Esophagus (tissue), 2 donors: ENCODE data around the gene STXBP5L. TPM values are rescaled to one million over a fixed set of nuclear protein-coding genes. Genes with fewer than 3 reads are reported as not detected.
"Not testable (repeated sequence)": the region's sequence is repeated elsewhere in the genome, so short reads cannot be mapped to it uniquely, and the experiment has no call there.

Experiments used
- H3K27ac ChIP-seq, 2 donors: one replicate each; pipeline ENCODE4 v1.5.1; 2013; ENCODE audit warnings: low read depth in 2 of 2, mild to moderate bottlenecking in 2 of 2, inconsistent platforms in 1 of 2, low read length in 1 of 2, moderate library complexity in 1 of 2
- H3K27me3 ChIP-seq, 2 donors: one replicate each; pipeline ENCODE4 v1.6.1; 2013; ENCODE audit warnings: low read length in 2 of 2, control low read depth in 1 of 2, mild to moderate bottlenecking in 1 of 2; ENCODE audit not compliant: insufficient read depth in 2 of 2, control insufficient read depth in 1 of 2
- H3K36me3 ChIP-seq, 2 donors: one replicate each; pipeline ENCODE4 v1.6.1; 2013; ENCODE audit warnings: low read length in 1 of 2; ENCODE audit not compliant: control insufficient read depth in 2 of 2, insufficient read depth in 2 of 2
- H3K4me1 ChIP-seq, 2 donors: one replicate each; pipeline ENCODE4 v1.6.1; 2013; ENCODE audit warnings: low read length in 1 of 2; ENCODE audit not compliant: control insufficient read depth in 2 of 2, insufficient read depth in 2 of 2
- H3K4me3 ChIP-seq, 2 donors: one replicate each; pipeline ENCODE4 v1.5.1; 2013; ENCODE audit warnings: low read length in 2 of 2, mild to moderate bottlenecking in 2 of 2, low read depth in 1 of 2, moderate library complexity in 1 of 2
- H3K9me3 ChIP-seq, 2 donors: one replicate each; pipeline ENCODE4 v1.6.1; 2013; ENCODE audit warnings: mild to moderate bottlenecking in 2 of 2, low read depth in 1 of 2, low read length in 1 of 2, moderate library complexity in 1 of 2; ENCODE audit not compliant: control insufficient read depth in 2 of 2, insufficient read depth in 1 of 2
- WGBS, 2 donors: extraction: QIAGEN DNeasy Blood & Tissue Kit; methylation state at CpG; one replicate each; pipeline ENCODE4 v1.1.7; 2013; 5-methylcytosine and 5-hydroxymethylcytosine counted together
- polyA plus RNA-seq, 2 donors: library from polyadenylated mRNA; stranded (reverse); fragments of 200-250 nt; gene quantifications; one replicate each; pipeline ENCODE4 v1.2.3, GENCODE V29; 2013
- donor health status: healthy with polysubstance abuse.
- donor health status: Bipolar disorder and iron deficiency.

Gene STXBP5L
- polyA plus RNA-seq, 2 donors = 0.08 to 0.21 TPM

- no peaks in the 10 kb centered on the region for H3K36me3 ChIP-seq
- WGBS, 2 donors = 80 to 89% methylated on average over 1 of the region's 1 CpG
Measured at GRCh38 chr3:121243208-121243607, 335.2 kb downstream of the STXBP5L start.

GRCh38 chr3:121252676-121253075, 344.7 kb downstream of the STXBP5L start:
- Histone ChIP-seq H3K27me3 (no peaks in the 10 kb centered on the region), H3K4me1 (no peaks in the 10 kb centered on the region), H3K36me3 (no peaks in the 10 kb centered on the region), H3K4me3 (no peak overlapping the region), H3K9me3 (no peaks in the 10 kb centered on the region), H3K27ac (no peak overlapping the region)
- 52 to 55% methylated on average over 2 of the region's 2 CpGs for WGBS, 2 donors

More at GRCh38 chr3:121243208-121243607, 335.2 kb downstream of the STXBP5L start:
- Histone ChIP-seq H3K27me3 (no peaks in the 10 kb centered on the region), H3K9me3 (no peaks in the 10 kb centered on the region), H3K27ac (no peak overlapping the region), H3K4me1 (no peaks in the 10 kb centered on the region), H3K4me3 (no peak overlapping the region)

GRCh38 chr3:121269389-121269788, 361.4 kb downstream of the STXBP5L start:
- WGBS, 2 donors = 93 to 94% methylated on average over 1 of the region's 1 CpG

GRCh38 chr3:121274411-121274810, 366.4 kb downstream of the STXBP5L start:
- peaks cover 0 to 2% of the 10 kb centered on the region in 2 donors for H3K9me3 ChIP-seq
- no peak overlapping the region for H3K27ac ChIP-seq
- H3K4me3 ChIP-seq = no peak overlapping the region
- H3K27me3 ChIP-seq = no peaks in the 10 kb centered on the region
- H3K4me1 ChIP-seq = no peaks in the 10 kb centered on the region
- H3K36me3 ChIP-seq = no peaks in the 10 kb centered on the region

More at GRCh38 chr3:121269389-121269788, 361.4 kb downstream of the STXBP5L start:
- Histone ChIP-seq H3K9me3 (peaks cover 0 to under 1% of the 10 kb centered on the region in 2 donors), H3K4me1 (no peaks in the 10 kb centered on the region), H3K36me3 (no peaks in the 10 kb centered on the region), H3K27me3 (no peaks in the 10 kb centered on the region), H3K4me3 (no peak overlapping the region), H3K27ac (no peak overlapping the region)

GRCh38 chr3:121295452-121295851, 387.4 kb downstream of the STXBP5L start:
- Histone ChIP-seq H3K27ac (no peak overlapping the region), H3K4me1 (no peaks in the 10 kb centered on the region), H3K9me3 (no peaks in the 10 kb centered on the region), H3K36me3 (no peaks in the 10 kb centered on the region), H3K27me3 (no peaks in the 10 kb centered on the region), H3K4me3 (no peak overlapping the region)
- WGBS, 2 donors = 79 to 82% methylated on average over 3 of the region's 3 CpGs

- no peaks in the 10 kb centered on the region for H3K4me1 ChIP-seq
- no peak overlapping the region for H3K27ac ChIP-seq
- H3K36me3 ChIP-seq = no peaks in the 10 kb centered on the region
- H3K9me3 ChIP-seq = no peaks in the 10 kb centered on the region
- H3K4me3 ChIP-seq = no peak overlapping the region
- no peaks in the 10 kb centered on the region for H3K27me3 ChIP-seq
Measured at GRCh38 chr3:121295979-121296378, 388.0 kb downstream of the STXBP5L start.

- H3K9me3 ChIP-seq = no peaks in the 10 kb centered on the region
- no peaks in the 10 kb centered on the region for H3K36me3 ChIP-seq
- no peaks in the 10 kb centered on the region for H3K4me1 ChIP-seq
- no peaks in the 10 kb centered on the region for H3K27me3 ChIP-seq
- no peak overlapping the region for H3K27ac ChIP-seq
- no peak overlapping the region for H3K4me3 ChIP-seq
Measured at GRCh38 chr3:121324320-121324719, 416.3 kb downstream of the STXBP5L start.

- Histone ChIP-seq H3K4me1 (no peaks in the 10 kb centered on the region), H3K4me3 (no peak overlapping the region), H3K27ac (no peak overlapping the region), H3K36me3 (no peaks in the 10 kb centered on the region), H3K9me3 (no peaks in the 10 kb centered on the region), H3K27me3 (no peaks in the 10 kb centered on the region)
- 90 to 92% methylated on average over 1 of the region's 1 CpG for WGBS, 2 donors
Measured at GRCh38 chr3:121330118-121330517, 422.1 kb downstream of the STXBP5L start.

GRCh38 chr3:121330634-121331033, 422.6 kb downstream of the STXBP5L start:
- 77 to 82% methylated on average over 4 of the region's 4 CpGs for WGBS, 2 donors
- no peaks in the 10 kb centered on the region for H3K4me1 ChIP-seq
- no peaks in the 10 kb centered on the region for H3K36me3 ChIP-seq
- H3K27ac ChIP-seq = no peak overlapping the region
- no peak overlapping the region for H3K4me3 ChIP-seq
- no peaks in the 10 kb centered on the region for H3K27me3 ChIP-seq
- H3K9me3 ChIP-seq = no peaks in the 10 kb centered on the region

- not testable (repeated sequence) for H3K27ac ChIP-seq, H3K9me3 ChIP-seq, H3K27me3 ChIP-seq, H3K4me1 ChIP-seq, H3K4me3 ChIP-seq, H3K36me3 ChIP-seq
- WGBS, 2 donors = 83 to 85% methylated on average over 5 of the region's 5 CpGs
Measured at GRCh38 chr3:121355960-121356359, 448.0 kb downstream of the STXBP5L start.
